Subcutaneous adipose tissue (tissue), 4 donors: ENCODE data around the gene ATP2A1. TPM values are rescaled to one million over a fixed set of nuclear protein-coding genes. Genes with fewer than 3 reads are reported as not detected.

Experiments
- total RNA-seq, 4 donors: library from RNA; depleted of rRNA; stranded (reverse); fragments of >200 nt; gene quantifications; one replicate each; pipeline ENCODE4 v1.1.0, GENCODE V29; 2016
- TF ChIP-seq, protein P1 (sequence below): fragments of 450-650 bp; IDR thresholded peaks from one replicate; pipeline ENCODE4 v1.5.1; 2016; ENCODE audit warnings: low read depth, mild to moderate bottlenecking, control low read depth, antibody characterized with exemption, moderate library complexity

The ATP2A1 gene
- total RNA-seq, 4 donors from 2014 or later, result 0.19 to 0.44 (median 0.34) TPM; not detected in 1

DNA sequence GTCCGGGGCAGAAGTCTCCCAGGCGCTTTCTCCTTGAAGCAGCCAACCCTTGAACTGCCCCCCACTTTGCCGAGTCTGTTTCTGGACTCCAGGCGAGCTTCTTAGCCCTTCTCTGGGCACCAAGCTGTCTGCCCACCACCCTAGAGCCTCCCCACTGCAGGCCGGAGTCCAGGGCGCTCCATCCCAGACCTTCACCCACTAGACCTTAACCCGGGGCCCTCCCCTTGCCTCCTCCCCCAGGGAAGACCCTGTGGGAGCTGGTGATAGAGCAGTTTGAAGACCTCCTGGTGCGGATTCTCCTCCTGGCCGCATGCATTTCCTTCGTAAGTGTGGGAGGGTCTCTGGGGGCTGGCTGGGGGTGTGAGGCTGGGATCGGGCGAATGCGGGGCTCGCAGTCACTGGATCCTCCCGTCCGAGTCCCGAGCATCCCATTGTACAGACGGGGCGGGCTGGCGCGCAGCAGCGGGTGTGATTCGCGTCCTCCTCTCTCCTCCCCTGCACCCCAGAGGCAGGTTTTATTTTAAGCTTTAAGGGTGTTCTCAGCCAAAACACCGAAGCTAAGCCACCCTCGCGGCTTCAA, 1.1 kb downstream of the ATP2A1 start:
- TF ChIP-seq, protein P1, sequence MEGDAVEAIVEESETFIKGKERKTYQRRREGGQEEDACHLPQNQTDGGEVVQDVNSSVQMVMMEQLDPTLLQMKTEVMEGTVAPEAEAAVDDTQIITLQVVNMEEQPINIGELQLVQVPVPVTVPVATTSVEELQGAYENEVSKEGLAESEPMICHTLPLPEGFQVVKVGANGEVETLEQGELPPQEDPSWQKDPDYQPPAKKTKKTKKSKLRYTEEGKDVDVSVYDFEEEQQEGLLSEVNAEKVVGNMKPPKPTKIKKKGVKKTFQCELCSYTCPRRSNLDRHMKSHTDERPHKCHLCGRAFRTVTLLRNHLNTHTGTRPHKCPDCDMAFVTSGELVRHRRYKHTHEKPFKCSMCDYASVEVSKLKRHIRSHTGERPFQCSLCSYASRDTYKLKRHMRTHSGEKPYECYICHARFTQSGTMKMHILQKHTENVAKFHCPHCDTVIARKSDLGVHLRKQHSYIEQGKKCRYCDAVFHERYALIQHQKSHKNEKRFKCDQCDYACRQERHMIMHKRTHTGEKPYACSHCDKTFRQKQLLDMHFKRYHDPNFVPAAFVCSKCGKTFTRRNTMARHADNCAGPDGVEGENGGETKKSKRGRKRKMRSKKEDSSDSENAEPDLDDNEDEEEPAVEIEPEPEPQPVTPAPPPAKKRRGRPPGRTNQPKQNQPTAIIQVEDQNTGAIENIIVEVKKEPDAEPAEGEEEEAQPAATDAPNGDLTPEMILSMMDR, result no peak

DNA sequence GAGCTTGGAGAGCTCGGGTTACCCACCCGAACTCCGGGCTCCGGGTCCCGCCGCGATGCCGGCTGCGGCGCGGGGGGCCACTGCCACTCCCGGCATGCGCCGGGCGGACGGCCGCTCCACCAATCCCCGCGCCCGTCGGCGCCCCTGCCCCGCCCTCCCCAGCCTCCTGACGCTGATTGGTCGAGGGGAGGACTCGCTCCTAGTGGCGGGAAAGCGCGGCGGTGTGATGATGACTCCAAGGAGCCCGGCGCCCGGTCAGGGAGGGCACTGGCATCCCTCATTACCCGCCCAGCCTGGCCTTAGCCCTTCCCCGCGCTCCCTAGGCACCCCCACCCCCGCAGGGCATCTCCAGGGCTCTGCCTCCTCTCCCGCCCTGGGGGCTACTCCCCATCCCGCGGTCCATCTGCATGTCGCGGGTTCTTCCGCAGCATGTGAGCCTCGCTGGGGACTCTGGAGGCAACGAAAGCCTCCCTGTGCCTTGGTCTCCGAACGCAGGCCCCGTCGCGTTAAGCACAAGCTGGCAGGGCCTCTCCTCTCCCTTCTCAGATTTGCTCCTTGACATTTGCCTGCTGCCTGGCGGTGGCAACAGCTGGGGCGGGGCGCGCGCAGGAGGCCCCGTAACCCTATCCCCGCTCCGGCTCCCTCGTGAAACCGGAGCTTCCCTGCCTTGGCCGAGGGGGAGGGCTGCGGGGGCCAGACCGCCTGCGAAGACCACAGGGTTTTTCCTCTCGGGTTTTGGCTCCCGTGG, 1.7 kb downstream of the ATP2A1 start:
- TF ChIP-seq, protein P1, result no peak

DNA sequence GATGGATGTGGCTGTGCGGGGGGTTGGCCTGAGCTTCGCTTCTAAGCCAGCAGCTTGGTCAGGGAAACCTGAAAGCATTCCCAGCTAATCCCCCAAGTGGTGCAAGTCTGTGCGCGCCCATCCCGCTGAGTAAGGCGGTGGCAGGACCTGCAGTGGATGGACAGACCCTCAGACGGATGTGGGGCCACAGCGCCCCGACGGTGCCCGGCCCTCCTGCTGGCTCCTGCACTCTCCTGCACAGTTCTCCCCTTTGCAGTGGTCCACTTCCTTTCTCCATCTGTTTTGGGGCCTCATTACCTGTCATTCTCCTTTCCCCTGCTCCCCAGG, 2.3 kb downstream of the ATP2A1 start:
- TF ChIP-seq, protein P1, result no peak

DNA sequence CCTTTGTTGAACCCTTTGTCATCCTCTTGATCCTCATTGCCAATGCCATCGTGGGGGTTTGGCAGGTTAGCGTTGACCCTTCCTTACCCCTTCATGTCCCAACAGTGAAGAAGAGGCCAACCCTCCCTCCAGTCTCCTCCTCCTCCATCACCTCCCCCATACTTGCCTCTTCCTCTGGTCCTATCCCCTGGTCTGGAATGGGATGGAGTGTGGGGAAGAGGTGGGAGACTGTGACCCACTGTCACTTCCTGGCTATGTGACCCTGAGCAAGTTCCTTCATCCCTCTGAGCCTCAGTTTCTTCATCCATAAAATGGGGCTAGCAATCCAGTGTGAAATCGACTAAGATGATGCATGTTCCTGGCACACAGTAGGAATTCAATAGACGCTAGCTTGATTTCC, 2.7 kb downstream of the ATP2A1 start:
- TF ChIP-seq, protein P1, result no peak

DNA sequence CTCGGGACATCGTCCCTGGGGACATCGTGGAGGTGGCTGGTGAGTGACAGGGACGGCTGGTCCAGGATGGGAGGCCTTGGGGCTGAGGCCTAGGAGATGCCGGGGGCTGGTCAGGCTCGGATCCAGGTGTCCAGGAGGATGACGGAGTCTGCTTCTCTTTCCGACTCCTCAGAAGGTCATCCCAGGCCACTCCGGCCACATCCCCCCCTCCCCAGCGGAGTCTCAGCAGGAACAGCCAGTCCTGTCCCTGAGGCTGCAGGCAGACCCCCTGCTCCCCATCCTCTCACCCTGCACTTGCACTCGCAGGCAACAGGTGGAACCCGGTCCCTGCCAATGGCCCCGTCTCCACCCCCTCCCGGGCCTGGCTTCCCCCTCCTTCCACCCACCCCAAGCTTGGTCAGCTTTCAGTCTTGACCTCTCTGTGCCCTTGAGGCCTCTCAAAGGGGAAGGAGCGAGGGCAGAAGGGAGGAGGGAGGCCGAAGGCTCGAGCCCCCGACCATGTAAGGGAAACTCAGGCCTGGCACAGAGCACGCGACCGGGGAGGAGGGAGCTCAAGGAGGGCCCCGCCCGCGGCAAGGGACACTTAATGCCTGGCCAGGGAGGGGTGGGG, 4.4 kb downstream of the ATP2A1 start:
- TF ChIP-seq, protein P1, result no peak

DNA sequence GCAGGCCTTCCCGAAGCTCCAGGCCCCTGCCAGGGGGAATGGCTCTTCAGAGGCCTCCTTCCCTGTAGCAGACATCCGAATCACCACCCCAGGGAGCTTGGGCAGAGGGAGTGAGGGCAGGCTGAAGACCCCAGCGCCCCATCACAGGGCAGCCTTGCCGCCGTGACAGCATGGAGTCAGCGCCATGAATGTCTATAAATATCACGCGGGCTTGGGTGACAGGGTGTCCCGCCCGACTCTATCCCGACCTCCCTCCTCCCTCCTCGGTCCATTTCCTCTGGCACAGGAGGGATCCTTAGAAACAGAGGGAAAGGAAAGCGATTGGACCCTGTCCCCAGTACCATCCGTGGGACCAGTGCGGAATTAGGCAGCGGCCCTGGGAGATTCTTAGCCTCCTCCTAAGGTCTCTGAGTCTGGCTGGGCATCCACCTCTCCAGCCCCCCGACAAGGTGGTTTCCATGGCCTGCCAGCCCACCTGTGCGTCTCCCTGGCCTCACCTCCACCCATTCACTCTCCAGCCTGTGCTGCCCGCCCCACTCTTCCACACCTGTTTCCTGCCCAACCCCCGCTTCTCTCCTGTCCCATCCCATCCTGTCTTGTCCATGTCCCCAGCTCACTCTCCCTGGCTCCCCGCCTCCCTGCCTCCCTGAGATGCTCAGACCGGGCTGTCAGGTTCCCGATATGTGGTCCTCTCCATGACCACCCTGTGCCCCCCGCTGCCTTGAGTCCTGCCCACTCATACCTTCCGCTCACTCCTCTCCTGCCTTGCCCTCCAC, 5.1 kb downstream of the ATP2A1 start:
- TF ChIP-seq, protein P1, result no peak

DNA sequence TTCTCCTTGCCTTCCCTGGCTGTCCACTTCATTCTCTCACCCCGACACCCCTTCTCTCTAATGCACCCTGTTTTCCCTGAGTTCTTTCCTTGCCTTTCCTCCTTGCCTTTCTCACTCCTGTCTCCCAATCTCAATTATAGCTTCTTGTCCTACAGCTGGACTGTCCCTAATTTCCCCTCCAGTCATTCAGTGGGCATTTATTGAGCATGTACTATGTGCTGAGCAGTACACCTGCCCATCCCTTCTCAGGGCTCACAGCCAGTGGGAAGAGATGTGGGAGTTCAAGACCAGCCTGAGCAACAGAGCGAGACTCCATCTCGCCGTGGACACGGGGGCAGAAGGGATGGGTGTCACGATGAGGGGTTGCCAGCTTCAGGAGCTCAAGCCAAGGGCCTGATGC, 5.8 kb downstream of the ATP2A1 start:
- TF ChIP-seq, protein P1, result no peak
